Chondrocyte (in vitro differentiated cells): Measurements from ENCODE around the gene SPON1. TPM values are rescaled to one million over a fixed set of nuclear protein-coding genes. Genes with fewer than 3 reads are reported as not detected.
"Not testable (repeated sequence)": the region's sequence is repeated elsewhere in the genome, so short reads cannot be mapped to it uniquely, and the experiment has no call there.

ENCODE experiments used
- DNase-seq: peaks from one replicate; pipeline ENCODE4 v3.0.0; 2021; ENCODE audit warnings: mixed read lengths, low spot score
- H3K27ac Mint-ChIP-seq: one replicate; pipeline ENCODE4 v1.8.0; 2021; ENCODE audit warnings: mild to moderate bottlenecking, moderate library complexity, mixed read lengths; ENCODE audit not compliant: unreplicated experiment
- H3K27me3 Mint-ChIP-seq: 2 replicates; pipeline ENCODE4 v1.8.0; 2021; ENCODE audit warnings: low read depth, mixed read lengths
- H3K36me3 Mint-ChIP-seq: 2 replicates; pipeline ENCODE4 v1.8.0; 2021; ENCODE audit warnings: low read depth, mixed read lengths
- H3K4me1 Mint-ChIP-seq: 2 replicates; pipeline ENCODE4 v1.8.0; 2021; ENCODE audit warnings: low read depth, mild to moderate bottlenecking, mixed read lengths
- H3K4me3 Mint-ChIP-seq: one replicate; pipeline ENCODE4 v1.8.0; 2021; ENCODE audit warnings: mild to moderate bottlenecking, moderate library complexity, mixed read lengths; ENCODE audit not compliant: unreplicated experiment
- H3K9me3 Mint-ChIP-seq: 2 replicates; pipeline ENCODE4 v1.8.0; 2021; ENCODE audit warnings: low read depth, mixed read lengths
- CTCF ChIP-seq: fragments of 200-600 bp; sonication (generic); IDR thresholded peaks from 2 replicates; pipeline ENCODE4 v1.5.0; 2021; ENCODE audit warnings: antibody characterized with exemption, mild to moderate bottlenecking, moderate library complexity
- total RNA-seq: library from RNA; stranded (reverse); gene quantifications from 3 replicates; pipeline ENCODE4 v1.2.1, GENCODE V29; 2021

SPON1 gene
- total RNA-seq, 1 donor from 2014 or later: 0.10 TPM

- Mint-ChIP-seq H3K9me3 (peaks cover 7% of the 10 kb centered on the region), H3K4me1 (no peaks in the 10 kb centered on the region), H3K27ac (no peak overlapping the region), H3K4me3 (no peak overlapping the region), H3K27me3 (peaks cover 17% of the 10 kb centered on the region), H3K36me3 (no peaks in the 10 kb centered on the region)
- no peak for DNase-seq
- TF ChIP-seq CTCF: peak; percentile 80
Observed at GRCh38 chr11:14148653-14149273, 186.2 kb downstream of the SPON1 start.

GRCh38 chr11:14149683-14150082, 187.2 kb downstream of the SPON1 start:
- H3K9me3 Mint-ChIP-seq: peaks cover 13% of the 10 kb centered on the region
- no peaks in the 10 kb centered on the region for H3K36me3 Mint-ChIP-seq
- no peak for DNase-seq
- peaks cover 17% of the 10 kb centered on the region for H3K27me3 Mint-ChIP-seq
- no peak overlapping the region for H3K27ac Mint-ChIP-seq
- H3K4me3 Mint-ChIP-seq: no peak overlapping the region
- no peak for TF ChIP-seq CTCF
- no peaks in the 10 kb centered on the region for H3K4me1 Mint-ChIP-seq

- no peaks in the 10 kb centered on the region for H3K4me1 Mint-ChIP-seq
- no peak overlapping the region for H3K4me3 Mint-ChIP-seq
- H3K36me3 Mint-ChIP-seq: no peaks in the 10 kb centered on the region
- H3K27ac Mint-ChIP-seq: no peak overlapping the region
- peaks cover 19% of the 10 kb centered on the region for H3K9me3 Mint-ChIP-seq
- TF ChIP-seq CTCF: no peak
- peaks cover 17% of the 10 kb centered on the region for H3K27me3 Mint-ChIP-seq
- no peak for DNase-seq
Observed at GRCh38 chr11:14150878-14151277, 188.4 kb downstream of the SPON1 start.

GRCh38 chr11:14154103-14154502, 191.6 kb downstream of the SPON1 start:
- Mint-ChIP-seq H3K9me3 (peaks cover 39% of the 10 kb centered on the region), H3K27me3 (peaks cover 18% of the 10 kb centered on the region)
- not testable (repeated sequence) for H3K4me3 Mint-ChIP-seq, H3K27ac Mint-ChIP-seq, H3K36me3 Mint-ChIP-seq, DNase-seq, H3K4me1 Mint-ChIP-seq

- Mint-ChIP-seq H3K9me3 (peaks cover 41% of the 10 kb centered on the region), H3K27me3 (peaks cover 6% of the 10 kb centered on the region), H3K4me3 (no peak overlapping the region), H3K36me3 (peaks cover 4% of the 10 kb centered on the region), H3K4me1 (no peaks in the 10 kb centered on the region), H3K27ac (no peak overlapping the region)
- DNase-seq: no peak
- no peak for TF ChIP-seq CTCF
Observed at GRCh38 chr11:14158393-14158792, 195.9 kb downstream of the SPON1 start.

- TF ChIP-seq CTCF: no peak
- H3K4me3 Mint-ChIP-seq: no peak overlapping the region
- H3K9me3 Mint-ChIP-seq: peaks cover 10% of the 10 kb centered on the region
Observed at GRCh38 chr11:14163576-14163975, 201.1 kb downstream of the SPON1 start.

GRCh38 chr11:14173679-14174078, 211.2 kb downstream of the SPON1 start:
- not testable (repeated sequence) for H3K9me3 Mint-ChIP-seq, H3K36me3 Mint-ChIP-seq, H3K4me3 Mint-ChIP-seq, DNase-seq, H3K4me1 Mint-ChIP-seq, H3K27me3 Mint-ChIP-seq, H3K27ac Mint-ChIP-seq

More at GRCh38 chr11:14163576-14163975, 201.1 kb downstream of the SPON1 start:
- peaks cover 7% of the 10 kb centered on the region for H3K27me3 Mint-ChIP-seq
- no peaks in the 10 kb centered on the region for H3K36me3 Mint-ChIP-seq
- no peak for DNase-seq
- no peak overlapping the region for H3K27ac Mint-ChIP-seq
- H3K4me1 Mint-ChIP-seq: no peaks in the 10 kb centered on the region
